ENCODE measurements around the gene EHD3. TPM values are rescaled to one million over a fixed set of nuclear protein-coding genes. Genes with fewer than 3 reads are reported as not detected.

EHD3 gene
- total RNA-seq, 2 experiments from 2014 or later = 0.54 to 0.60 TPM

- H3K27me3 Mint-ChIP-seq = no peaks in the 10 kb centered on the region
- H3K9me3 Mint-ChIP-seq = no peaks in the 10 kb centered on the region
- no peak overlapping the region for H3K27ac Mint-ChIP-seq
- no peak for TF ChIP-seq CTCF (IDR thresholded peaks at IDR 0.05)
- CTCF ChIA-PET = interaction anchor here (1.0 kb wide), 1 partner anchor 95 kb away, joined by 3 read pairs; no protein-coding TSS in a partner anchor
- intact Hi-C loops (cut with micrococcal nuclease) = no loop called here
- peaks cover 10% of the 10 kb centered on the region for H3K4me1 Mint-ChIP-seq (ENCODE audit: low read depth)
- ATAC-seq (no peak), DNase-seq (no peak)
- no peaks in the 10 kb centered on the region for H3K36me3 Mint-ChIP-seq (ENCODE audit: low read depth)
- POLR2A ChIA-PET = no interaction called here
- no peak overlapping the region for H3K4me3 Mint-ChIP-seq
These were observed 4.4 kb downstream of the EHD3 start for GRCh38 chr2:31238126-31238905.

GRCh38 chr2:31238906-31239592 lies 5.1 kb downstream of the EHD3 start:
- Mint-ChIP-seq H3K4me3 (no peak overlapping the region), H3K9me3 (no peaks in the 10 kb centered on the region)
- no peak for TF ChIP-seq CTCF (IDR thresholded peaks at IDR 0.05)

GRCh38 chr2:31239593-31240177 lies 5.7 kb downstream of the EHD3 start:
- CTCF ChIA-PET = interaction anchor here (1.0 kb wide), 1 partner anchor 93 kb away, joined by 3 read pairs; no protein-coding TSS in a partner anchor
- DNase-seq (no peak), ATAC-seq (no peak)
- H3K36me3 Mint-ChIP-seq (ENCODE audit: low read depth) = no peaks in the 10 kb centered on the region
- no peak for TF ChIP-seq CTCF (IDR thresholded peaks at IDR 0.05)
- POLR2A ChIA-PET = no interaction called here
- peaks cover 9% of the 10 kb centered on the region for H3K4me1 Mint-ChIP-seq (ENCODE audit: low read depth)
- intact Hi-C loops (cut with micrococcal nuclease) = no loop called here
- H3K27me3 Mint-ChIP-seq = no peaks in the 10 kb centered on the region
- H3K4me3 Mint-ChIP-seq = no peak overlapping the region
- H3K9me3 Mint-ChIP-seq = no peaks in the 10 kb centered on the region
- no peak overlapping the region for H3K27ac Mint-ChIP-seq

More at GRCh38 chr2:31238906-31239592, 5.1 kb downstream of the EHD3 start:
- intact Hi-C loops (cut with micrococcal nuclease) = no loop called here
- DNase-seq (no peak), ATAC-seq (no peak)
- CTCF ChIA-PET = interaction anchor here (1.0 kb wide), 1 partner anchor 94 kb away, joined by 3 read pairs; no protein-coding TSS in a partner anchor
- Mint-ChIP-seq H3K4me1 (ENCODE audit: low read depth) (peaks cover 9% of the 10 kb centered on the region), H3K27ac (no peak overlapping the region), H3K27me3 (no peaks in the 10 kb centered on the region), H3K36me3 (ENCODE audit: low read depth) (no peaks in the 10 kb centered on the region)
- POLR2A ChIA-PET = no interaction called here

- Mint-ChIP-seq H3K4me1 (ENCODE audit: low read depth) (peaks cover 2% of the 10 kb centered on the region), H3K27me3 (no peaks in the 10 kb centered on the region), H3K36me3 (ENCODE audit: low read depth) (no peaks in the 10 kb centered on the region)
These were observed 6.7 kb downstream of the EHD3 start for GRCh38 chr2:31240381-31241365.

More at GRCh38 chr2:31240381-31241365, 6.7 kb downstream of the EHD3 start:
- H3K27ac Mint-ChIP-seq = no peak overlapping the region
- no peak overlapping the region for H3K4me3 Mint-ChIP-seq
- DNase-seq (no peak), ATAC-seq (no peak)
- POLR2A ChIA-PET = no interaction called here
- intact Hi-C loops (cut with micrococcal nuclease) = no loop called here
- CTCF ChIA-PET = no interaction called here
- TF ChIP-seq CTCF (IDR thresholded peaks at IDR 0.05) = no peak
- no peaks in the 10 kb centered on the region for H3K9me3 Mint-ChIP-seq

Data from activated CD8-positive, alpha-beta T cell treated with anti-CD3 and anti-CD28 coated beads for 36 hours (primary cell).